K562 (cell line): ENCODE measurements around the gene EBF4. TPM values are rescaled to one million over a fixed set of nuclear protein-coding genes. Genes with fewer than 3 reads are reported as not detected.
A peak's percentile ranks its signal among the peaks of the same experiment; 100 is the strongest.

Source experiments
- ATAC-seq: fragments of 200-7000 bp; cut with Tn5 transposase; 3 replicates; pipeline ENCODE4 v1.9.1; 2020; ENCODE audit warnings: moderate library complexity
- BruUV-seq: library from RNA; stranded (reverse); fragments of 400-500 nt; replicated peaks from 2 replicates; lab custom pipeline; 2021; lab: Mats Ljungman, UMichigan
- CTCF ChIA-PET: fragments of 300-600 bp; formaldehyde crosslinking; extraction: SDS; loops from one replicate; lab custom pipeline; 2021; ENCODE audit warnings: low intra/inter-chr PET ratio; lab: Yijun Ruan, JAX
- POLR2A ChIA-PET: fragments of 300-600, 350-650 bp; sonication (Branson Sonifier 250); formaldehyde crosslinking; extraction: SDS; loops from one replicate; lab custom pipeline; 2021; ENCODE audit warnings: antibody characterized with exemption, inconsistent platforms; lab: Yijun Ruan, JAX
- DNase-seq, 4 experiments: peaks; one replicate each; pipeline versions ENCODE4 v3.0.0 to v3.0.0-alpha.2; 2011 to 2018; ENCODE audit warnings: low spot score in 3 of 4, mixed read lengths in 3 of 4; ENCODE audit errors: extremely low read depth in 1 of 4
- FAIRE-seq: peaks from 2 replicates; lab custom pipeline; 2011; peaks lifted over from hg19 to GRCh38; lab: Jason Lieb, UNC
- H2AFZ ChIP-seq: 2 replicates; pipeline ENCODE4 v1.6.0; 2011; ENCODE audit warnings: low read depth, low read length, control low read depth, inconsistent platforms
- H3K27ac ChIP-seq: fragments of 200-600 bp; 3 replicates; pipeline ENCODE4 v1.8.0; 2011; ENCODE audit warnings: low read depth, mild to moderate bottlenecking, control low read depth, inconsistent platforms, low read length, moderate library complexity, mixed read lengths; ENCODE audit errors: extremely low read depth
- H3K27me3 ChIP-seq, 2 experiments: fragments of 300-600 bp in 1 of 2; 2 replicates in 1 of 2; 3 replicates in 1 of 2; pipeline versions ENCODE4 v1.6.0 to v1.8.0; 2011; ENCODE audit warnings: inconsistent platforms in 2 of 2, low read length in 2 of 2, mild to moderate bottlenecking in 1 of 2, mixed read lengths in 1 of 2, moderate library complexity in 1 of 2; ENCODE audit not compliant: control insufficient read depth in 2 of 2, insufficient read depth in 2 of 2
- H3K36me3 ChIP-seq: fragments of 300-600 bp; 3 replicates; pipeline ENCODE4 v1.8.0; 2011; ENCODE audit warnings: mild to moderate bottlenecking, low read length, inconsistent platforms; ENCODE audit not compliant: control insufficient read depth, insufficient read depth
- H3K4me1 ChIP-seq, 2 experiments: fragments of 200-600 bp in 1 of 2; replicated peaks in 1 of 2; 2 replicates in 1 of 2; 3 replicates in 1 of 2; pipeline versions ENCODE4 v1.5.1 to v1.8.0; 2011; ENCODE audit warnings: inconsistent platforms in 2 of 2, low read length in 2 of 2, mild to moderate bottlenecking in 1 of 2, mixed read lengths in 1 of 2, moderate library complexity in 1 of 2; ENCODE audit not compliant: control insufficient read depth in 2 of 2, insufficient read depth in 2 of 2
- H3K4me2 ChIP-seq: 2 replicates; pipeline ENCODE4 v1.6.1; 2011; ENCODE audit warnings: low read length, control low read depth, inconsistent platforms, mixed read lengths; ENCODE audit not compliant: insufficient read depth
- H3K4me3 ChIP-seq: fragments of 200-600 bp; sonication (generic), shearing (Covaris generic); 2 replicates; pipeline ENCODE4 v1.5.1; 2016; ENCODE audit warnings: control low read depth, inconsistent platforms
- H3K79me2 ChIP-seq: fragments of 200-600 bp; 3 replicates; pipeline ENCODE4 v1.8.0; 2011; ENCODE audit warnings: low read length, inconsistent platforms; ENCODE audit not compliant: control insufficient read depth, insufficient read depth
- H3K9ac ChIP-seq, 2 experiments: 2 replicates each; pipeline versions ENCODE4 v1.6.0 to v1.6.1; 2011; ENCODE audit warnings: low read depth in 2 of 2, low read length in 2 of 2, control low read depth in 1 of 2, inconsistent platforms in 1 of 2, mild to moderate bottlenecking in 1 of 2, mixed read lengths in 1 of 2; ENCODE audit not compliant: insufficient read depth in 1 of 2
- H3K9me1 ChIP-seq: one replicate; pipeline ENCODE4 v1.6.0; 2011; ENCODE audit warnings: inconsistent platforms, mild to moderate bottlenecking, low read length, moderate library complexity; ENCODE audit not compliant: control insufficient read depth, insufficient read depth
- H3K9me3 ChIP-seq: replicated peaks from 2 replicates; pipeline ENCODE4 v1.5.1; 2011; ENCODE audit warnings: low read depth, low read length, inconsistent platforms; ENCODE audit not compliant: control insufficient read depth, insufficient read depth
- H4K20me1 ChIP-seq: replicated peaks from 2 replicates; pipeline ENCODE4 v1.6.1; 2011; ENCODE audit warnings: low read length, inconsistent platforms, mixed read lengths; ENCODE audit not compliant: control insufficient read depth, insufficient read depth
- HMG20B ChIP-seq: fragments of 250-450 bp; sonication (Bioruptor Pico); IDR thresholded peaks from 2 replicates; pipeline ENCODE4 v1.5.0; 2021; ENCODE audit warnings: mild to moderate bottlenecking
- MBD2 ChIP-seq: sonication (generic); IDR thresholded peaks from 2 replicates; pipeline ENCODE4 v1.6.1; 2016; ENCODE audit warnings: low read depth, borderline replicate concordance
- MEIS2 ChIP-seq: fragments of 450-650 bp; IDR thresholded peaks from 2 replicates; pipeline ENCODE4 v1.6.1; 2014; ENCODE audit warnings: mild to moderate bottlenecking; ENCODE audit not compliant: partially characterized antibody
- RNF2 ChIP-seq: sonication (generic); IDR thresholded peaks from 2 replicates; pipeline ENCODE4 v1.6.1; 2016
- SIN3B ChIP-seq: fragments of 450-650 bp; IDR thresholded peaks from 2 replicates; pipeline ENCODE4 v1.6.1; 2017; ENCODE audit warnings: low read depth, mild to moderate bottlenecking, moderate library complexity
- YY1 ChIP-seq, 3 experiments: IDR thresholded peaks; 2 replicates each; pipeline ENCODE4 v1.6.1; 2011; ENCODE audit warnings: low read length in 2 of 3, mild to moderate bottlenecking in 2 of 3, moderate library complexity in 2 of 3, borderline replicate concordance in 1 of 3, control low read depth in 1 of 3, low read depth in 1 of 3; ENCODE audit not compliant: insufficient read depth in 3 of 3, insufficient replicate concordance in 2 of 3, control insufficient read depth in 1 of 3, insufficient read length in 1 of 3; ENCODE audit errors: extremely low read depth in 1 of 3
- ZNF134 ChIP-seq: fragments of 250-450 bp; sonication (Bioruptor Pico); conservative IDR thresholded peaks from 2 replicates; pipeline ENCODE4 v1.4.0; 2020
- WGBS: fragments of 100-300 bp; shearing (Covaris generic); methylation state at CpG from one replicate; pipeline ENCODE4 v1.1.6; 2016; ENCODE audit warnings: low coverage, mixed read lengths; ENCODE audit not compliant: insufficient coverage; ENCODE audit errors: missing lambda C conversion rate; 5-methylcytosine and 5-hydroxymethylcytosine counted together
- in situ Hi-C: fragments of 300-500 bp; cut with MboI; formaldehyde crosslinking; loops from 4 replicates; pipeline ENCODE4 v1.15.0; 2018; ENCODE audit warnings: inconsistent platforms, mixed read lengths
- intact Hi-C: fragments of 100-400 bp; cut with micrococcal nuclease; formaldehyde crosslinking; loops from 2 replicates; pipeline ENCODE4 v1.14.2; 2022
- polyA plus RNA-seq, 8 experiments: library from polyadenylated mRNA; depleted of rRNA in 4 of 8; stranded (reverse) in 5 of 8; unstranded in 3 of 8; fragments of >200 nt; fragmentation: Nextera tagmentation in 2 of 8; fragmentation: Illumina TruSeq in 1 of 8; extraction: Ambion mirVana in 2 of 8; extraction: Trizol in 1 of 8; gene quantifications; 2 replicates each; pipeline versions ENCODE4 v1.2.1 to v1.2.3, GENCODE V29; 2011 to 2014; ENCODE audit warnings: inconsistent platforms in 1 of 8, missing spikeins in 1 of 8
- total RNA-seq, 7 experiments: library from RNA; depleted of rRNA in 6 of 7; stranded (reverse); fragments of >200 nt in 6 of 7; fragmentation: Illumina TruSeq in 2 of 7; extraction: Trizol in 2 of 7; gene quantifications; 2 replicates each; pipeline versions ENCODE4 v1.2.1 to v1.2.3, GENCODE V29; 2011 to 2021; ENCODE audit warnings: low replicate concordance in 1 of 7
- TF ChIP-seq, protein P1 (sequence below): fragments of 450-650 bp; IDR thresholded peaks from 2 replicates; pipeline ENCODE4 v1.6.1; 2016
- TF ChIP-seq, protein P2 (sequence below): IDR thresholded peaks from 2 replicates; pipeline ENCODE4 v1.6.1; 2014; ENCODE audit warnings: antibody characterized with exemption

The EBF4 gene
- total and polyA plus RNA-seq, 9 of the 15 experiments (the other 6 are each of a cell fraction or from before 2014, with no cell fraction given), result 0.09 TPM; not detected in 8

DNA sequence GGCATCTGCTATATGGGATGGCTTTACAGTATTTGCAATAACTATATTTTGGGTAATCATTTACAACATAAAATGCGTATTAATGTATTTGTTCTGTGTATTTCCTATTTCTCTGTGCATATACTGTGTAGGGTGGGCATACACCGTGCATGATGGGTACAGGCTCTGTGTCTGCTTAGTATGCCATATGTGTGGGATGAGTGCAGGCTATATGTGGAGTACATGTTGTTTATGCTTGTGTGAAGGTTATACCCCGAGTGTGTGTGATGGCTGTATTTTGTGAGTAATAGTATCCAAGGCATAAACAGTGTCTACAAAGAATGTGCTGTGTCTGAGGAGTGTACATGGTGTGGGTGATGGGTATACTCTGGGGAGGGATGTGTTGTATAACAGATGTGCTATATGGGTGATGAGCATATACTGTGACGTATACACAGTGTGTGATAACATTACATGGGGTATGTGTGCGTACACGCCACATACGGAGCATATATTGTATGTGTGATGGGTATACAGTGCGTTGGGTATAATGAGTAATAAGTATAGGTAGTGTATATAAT is 55.2 kb downstream of the EBF4 start:
- intact Hi-C loops (no loop called here), in situ Hi-C loops (no loop called here)
- peaks cover 0 to 35% of the 10 kb centered on the region in 2 experiments; a peak in 2 of 5 replicates for H3K27me3 ChIP-seq
- no peak overlapping the region for H2AFZ ChIP-seq
- POLR2A ChIA-PET, result no interaction called here
- H4K20me1 ChIP-seq, result no peaks in the 10 kb centered on the region
- no peak overlapping the region for H3K27ac ChIP-seq
- no peak for DNase-seq
- CTCF ChIA-PET, result no interaction called here
- no peak overlapping the region for H3K9ac ChIP-seq
- WGBS, result 33% methylated on average over 8 of the region's 8 CpGs
- BruUV-seq, result no TSS peak
- no peak overlapping the region for H3K4me3 ChIP-seq
- no peak for FAIRE-seq
- no peaks in the 10 kb centered on the region for H3K9me1 ChIP-seq
- no peaks in the 10 kb centered on the region for H3K9me3 ChIP-seq
- H3K4me1 ChIP-seq, result peaks cover 2 to 35% of the 10 kb centered on the region in 2 experiments; a peak in 4 of 5 replicates
- no peak for ATAC-seq
- TF ChIP-seq SIN3B, result no peak
- no peak for TF ChIP-seq MBD2
- no peak for TF ChIP-seq ZNF134 (CRISPR knock-in tag)
- TF ChIP-seq RNF2, result no peak
- H3K79me2 ChIP-seq, result no peaks in the 10 kb centered on the region
- no peak overlapping the region for H3K4me2 ChIP-seq
- no peaks in the 10 kb centered on the region for H3K36me3 ChIP-seq

DNA sequence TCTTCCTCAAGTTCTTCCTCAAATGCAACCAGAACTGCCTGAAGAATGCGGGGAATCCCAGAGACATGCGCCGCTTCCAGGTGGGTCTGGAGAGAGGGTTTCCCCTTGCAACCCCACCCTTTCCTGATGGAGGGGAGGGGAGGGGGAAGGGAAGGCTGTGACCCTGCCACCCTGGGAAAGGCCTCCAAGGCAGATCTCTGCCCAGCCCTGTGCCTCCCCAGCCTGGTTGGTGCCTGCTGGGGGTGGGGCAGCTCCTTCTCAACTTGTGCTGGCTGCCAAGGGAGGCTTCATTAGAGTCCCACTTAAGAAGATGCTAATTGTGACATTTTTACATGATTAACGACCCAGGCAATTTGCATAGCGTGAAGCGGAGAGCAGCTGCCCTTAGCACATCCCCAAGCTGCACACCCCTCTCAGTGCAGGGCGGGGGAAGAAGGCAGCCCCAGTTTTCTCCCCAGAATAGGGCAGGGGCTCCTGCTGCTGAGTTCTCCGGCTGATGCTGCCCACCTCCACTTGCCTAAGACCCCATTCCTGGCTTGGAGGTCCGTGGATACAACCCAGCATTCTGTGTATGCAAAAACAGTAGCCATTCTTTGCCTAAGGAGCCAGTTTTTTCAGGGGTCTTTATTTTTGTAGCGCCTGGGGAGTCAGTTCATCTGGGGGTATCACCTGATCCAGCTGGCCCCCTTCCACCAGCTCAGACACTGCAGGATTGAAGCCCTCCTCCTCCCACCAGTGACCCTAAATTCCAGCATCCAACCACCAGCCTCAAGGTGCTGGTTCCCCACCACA is 56.2 kb downstream of the EBF4 start:
- no peaks in the 10 kb centered on the region for H4K20me1 ChIP-seq
- ChIA-PET CTCF (no interaction called here), POLR2A (no interaction called here)
- peaks cover 2 to 39% of the 10 kb centered on the region in 2 experiments; a peak in 4 of 5 replicates for H3K4me1 ChIP-seq
- no peaks in the 10 kb centered on the region for H3K9me1 ChIP-seq
- no peak overlapping the region for H3K27ac ChIP-seq
- no peak overlapping the region for H3K4me2 ChIP-seq
- H3K9me3 ChIP-seq, result no peaks in the 10 kb centered on the region
- H3K27me3 ChIP-seq, result peaks cover 0 to 45% of the 10 kb centered on the region in 2 experiments; a peak in 2 of 5 replicates
- no peak overlapping the region for H3K9ac ChIP-seq
- no peaks in the 10 kb centered on the region for H3K79me2 ChIP-seq
- 8% methylated on average over 8 of the region's 10 CpGs for WGBS
- intact Hi-C loops, result no loop called here
- no peak overlapping the region for H3K4me3 ChIP-seq
- DNase-seq (no peak), ATAC-seq (no peak), FAIRE-seq (no peak)
- no peaks in the 10 kb centered on the region for H3K36me3 ChIP-seq
- in situ Hi-C loops, result no loop called here
- no peak overlapping the region for H2AFZ ChIP-seq
- no TSS peak for BruUV-seq
- TF ChIP-seq, protein P1, sequence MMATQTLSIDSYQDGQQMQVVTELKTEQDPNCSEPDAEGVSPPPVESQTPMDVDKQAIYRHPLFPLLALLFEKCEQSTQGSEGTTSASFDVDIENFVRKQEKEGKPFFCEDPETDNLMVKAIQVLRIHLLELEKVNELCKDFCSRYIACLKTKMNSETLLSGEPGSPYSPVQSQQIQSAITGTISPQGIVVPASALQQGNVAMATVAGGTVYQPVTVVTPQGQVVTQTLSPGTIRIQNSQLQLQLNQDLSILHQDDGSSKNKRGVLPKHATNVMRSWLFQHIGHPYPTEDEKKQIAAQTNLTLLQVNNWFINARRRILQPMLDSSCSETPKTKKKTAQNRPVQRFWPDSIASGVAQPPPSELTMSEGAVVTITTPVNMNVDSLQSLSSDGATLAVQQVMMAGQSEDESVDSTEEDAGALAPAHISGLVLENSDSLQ, result peak; percentile 23; the same call in 1 of the 2 replicates
- no peak for TF ChIP-seq YY1 (IDR thresholded peaks at IDR 0.05; ENCODE audit: borderline replicate concordance in 1 of 3, control insufficient read depth in 1 of 3, extremely low read depth in 1 of 3, insufficient read depth in 3 of 3, insufficient read length in 1 of 3, insufficient replicate concordance in 2 of 3, low read depth in 1 of 3, low read length in 2 of 3)
- TF ChIP-seq, protein P2, sequence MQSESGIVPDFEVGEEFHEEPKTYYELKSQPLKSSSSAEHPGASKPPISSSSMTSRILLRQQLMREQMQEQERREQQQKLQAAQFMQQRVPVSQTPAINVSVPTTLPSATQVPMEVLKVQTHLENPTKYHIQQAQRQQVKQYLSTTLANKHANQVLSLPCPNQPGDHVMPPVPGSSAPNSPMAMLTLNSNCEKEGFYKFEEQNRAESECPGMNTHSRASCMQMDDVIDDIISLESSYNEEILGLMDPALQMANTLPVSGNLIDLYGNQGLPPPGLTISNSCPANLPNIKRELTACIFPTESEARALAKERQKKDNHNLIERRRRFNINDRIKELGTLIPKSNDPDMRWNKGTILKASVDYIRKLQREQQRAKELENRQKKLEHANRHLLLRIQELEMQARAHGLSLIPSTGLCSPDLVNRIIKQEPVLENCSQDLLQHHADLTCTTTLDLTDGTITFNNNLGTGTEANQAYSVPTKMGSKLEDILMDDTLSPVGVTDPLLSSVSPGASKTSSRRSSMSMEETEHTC, result no peak
- TF ChIP-seq HMG20B (CRISPR knock-in tag), result no peak
- TF ChIP-seq MEIS2, result peak; percentile 64
